Osteocyte (in vitro differentiated cells): ENCODE measurements around the gene LEP. TPM values are rescaled to one million over a fixed set of nuclear protein-coding genes. Genes with fewer than 3 reads are reported as not detected.

Experiments
- DNase-seq: peaks from one replicate; pipeline ENCODE4 v3.0.0; 2021; ENCODE audit warnings: mixed read lengths; ENCODE audit not compliant: unreplicated experiment; ENCODE audit errors: extremely low spot score
- H3K27ac Mint-ChIP-seq: one replicate; pipeline ENCODE4 v1.8.0; 2021; ENCODE audit warnings: mild to moderate bottlenecking, mixed read lengths; ENCODE audit not compliant: unreplicated experiment
- H3K27me3 Mint-ChIP-seq: one replicate; pipeline ENCODE4 v1.8.0; 2021; ENCODE audit warnings: mixed read lengths; ENCODE audit not compliant: unreplicated experiment
- H3K36me3 Mint-ChIP-seq: one replicate; pipeline ENCODE4 v1.8.0; 2021; ENCODE audit warnings: mixed read lengths; ENCODE audit not compliant: unreplicated experiment
- H3K4me1 Mint-ChIP-seq: one replicate; pipeline ENCODE4 v1.8.0; 2021; ENCODE audit warnings: mixed read lengths; ENCODE audit not compliant: unreplicated experiment
- H3K4me3 Mint-ChIP-seq: one replicate; pipeline ENCODE4 v1.8.0; 2021; ENCODE audit warnings: mild to moderate bottlenecking, moderate library complexity, mixed read lengths; ENCODE audit not compliant: unreplicated experiment
- H3K9me3 Mint-ChIP-seq: one replicate; pipeline ENCODE4 v1.8.0; 2021; ENCODE audit warnings: mixed read lengths; ENCODE audit not compliant: unreplicated experiment
- CTCF ChIP-seq: fragments of 200-600 bp; sonication (generic); IDR thresholded peaks from 2 replicates; pipeline ENCODE4 v1.5.0; 2021; ENCODE audit warnings: antibody characterized with exemption, mild to moderate bottlenecking, moderate library complexity
- total RNA-seq: library from RNA; stranded (reverse); gene quantifications from 2 replicates; pipeline ENCODE4 v1.2.1, GENCODE V29; 2021

Gene LEP
- total RNA-seq, 1 donor from 2014 or later = not detected

GRCh38 chr7:128206747-128207500, 34.2 kb upstream of the LEP start:
- no peaks in the 10 kb centered on the region for H3K36me3 Mint-ChIP-seq
- no peak overlapping the region for H3K4me3 Mint-ChIP-seq
- DNase-seq = no peak
- peaks cover 51% of the 10 kb centered on the region for H3K27me3 Mint-ChIP-seq
- peaks cover 4% of the 10 kb centered on the region for H3K4me1 Mint-ChIP-seq
- no peak overlapping the region for H3K27ac Mint-ChIP-seq
- TF ChIP-seq CTCF = no peak
- H3K9me3 Mint-ChIP-seq = no peaks in the 10 kb centered on the region

- Mint-ChIP-seq H3K4me3 (no peak overlapping the region), H3K36me3 (no peaks in the 10 kb centered on the region), H3K4me1 (peaks cover 3% of the 10 kb centered on the region), H3K9me3 (no peaks in the 10 kb centered on the region), H3K27me3 (peaks cover 51% of the 10 kb centered on the region), H3K27ac (no peak overlapping the region)
- DNase-seq = no peak
- TF ChIP-seq CTCF = no peak
These were observed 33.5 kb upstream of the LEP start for GRCh38 chr7:128207609-128208008.

GRCh38 chr7:128209229-128210035, 31.6 kb upstream of the LEP start:
- Mint-ChIP-seq H3K4me3 (no peak overlapping the region), H3K27me3 (peaks cover 45% of the 10 kb centered on the region), H3K4me1 (peaks cover 4% of the 10 kb centered on the region), H3K27ac (no peak overlapping the region), H3K9me3 (no peaks in the 10 kb centered on the region), H3K36me3 (no peaks in the 10 kb centered on the region)
- peak; percentile 95 for TF ChIP-seq CTCF
- DNase-seq = no peak

GRCh38 chr7:128210036-128210347, 31.1 kb upstream of the LEP start:
- Mint-ChIP-seq H3K9me3 (no peaks in the 10 kb centered on the region), H3K27ac (no peak overlapping the region), H3K4me3 (no peak overlapping the region), H3K27me3 (peaks cover 40% of the 10 kb centered on the region), H3K4me1 (peaks cover 9% of the 10 kb centered on the region), H3K36me3 (no peaks in the 10 kb centered on the region)
- no peak for DNase-seq
- TF ChIP-seq CTCF = no peak
